NCI-H446 treated with DMSO at 0.1 percent for 48 hours (cell line): ENCODE data around the gene NCKAP5.
"Not testable (repeated sequence)": the region's sequence is repeated elsewhere in the genome, so short reads cannot be mapped to it uniquely, and the experiment has no call there.

Experiments used
- DNase-seq: peaks from one replicate; lab custom pipeline; 2025; lab: John Stamatoyannopoulos, UW

The NCKAP5 gene

GRCh38 chr2:133497270-133497893 lies 70.9 kb downstream of the NCKAP5 start:
- no peak for DNase-seq

- DNase-seq, result no peak
Measured at GRCh38 chr2:133496501-133497269, 71.6 kb downstream of the NCKAP5 start.

- DNase-seq, result no peak
Measured at GRCh38 chr2:133495226-133495625, 73.0 kb downstream of the NCKAP5 start.

- DNase-seq, result no peak
Measured at GRCh38 chr2:133492719-133493380, 75.4 kb downstream of the NCKAP5 start.

GRCh38 chr2:133490411-133490980 lies 77.8 kb downstream of the NCKAP5 start:
- DNase-seq, result no peak

- no peak for DNase-seq
Measured at GRCh38 chr2:133489641-133490410, 78.4 kb downstream of the NCKAP5 start.

GRCh38 chr2:133489146-133489545 lies 79.1 kb downstream of the NCKAP5 start:
- no peak for DNase-seq

- DNase-seq, result no peak
Measured at GRCh38 chr2:133486771-133487191, 81.5 kb downstream of the NCKAP5 start.

- DNase-seq, result no peak
Measured at GRCh38 chr2:133485868-133486267, 82.4 kb downstream of the NCKAP5 start.

- DNase-seq, result no peak
Measured at GRCh38 chr2:133484784-133485183, 83.5 kb downstream of the NCKAP5 start.

- DNase-seq, result no peak
Measured at GRCh38 chr2:133484106-133484505, 84.2 kb downstream of the NCKAP5 start.

- no peak for DNase-seq
Measured at GRCh38 chr2:133483181-133483580, 85.1 kb downstream of the NCKAP5 start.

- no peak for DNase-seq
Measured at GRCh38 chr2:133480707-133481429, 87.4 kb downstream of the NCKAP5 start.

GRCh38 chr2:133477616-133477990 lies 90.7 kb downstream of the NCKAP5 start:
- DNase-seq, result no peak

GRCh38 chr2:133476931-133477615 lies 91.2 kb downstream of the NCKAP5 start:
- no peak for DNase-seq

GRCh38 chr2:133476286-133476685 lies 92.0 kb downstream of the NCKAP5 start:
- DNase-seq, result no peak

GRCh38 chr2:133475610-133476009 lies 92.7 kb downstream of the NCKAP5 start:
- no peak for DNase-seq

GRCh38 chr2:133470446-133470845 lies 97.8 kb downstream of the NCKAP5 start:
- not testable (repeated sequence) for DNase-seq

- no peak for DNase-seq
Measured at GRCh38 chr2:133462811-133463210, 105.5 kb downstream of the NCKAP5 start.

- DNase-seq, result no peak
Measured at GRCh38 chr2:133461484-133461883, 106.8 kb downstream of the NCKAP5 start.

- DNase-seq, result no peak
Measured at GRCh38 chr2:133459590-133459989, 108.7 kb downstream of the NCKAP5 start.
